ENCODE results near the gene ANO4. TPM values are rescaled to one million over a fixed set of nuclear protein-coding genes. Genes with fewer than 3 reads are reported as not detected.
"Not testable (repeated sequence)": the region's sequence is repeated elsewhere in the genome, so short reads cannot be mapped to it uniquely, and the experiment has no call there.

The ANO4 gene
- total and polyA plus RNA-seq, 4 experiments from 2014 or later: not detected

DNA sequence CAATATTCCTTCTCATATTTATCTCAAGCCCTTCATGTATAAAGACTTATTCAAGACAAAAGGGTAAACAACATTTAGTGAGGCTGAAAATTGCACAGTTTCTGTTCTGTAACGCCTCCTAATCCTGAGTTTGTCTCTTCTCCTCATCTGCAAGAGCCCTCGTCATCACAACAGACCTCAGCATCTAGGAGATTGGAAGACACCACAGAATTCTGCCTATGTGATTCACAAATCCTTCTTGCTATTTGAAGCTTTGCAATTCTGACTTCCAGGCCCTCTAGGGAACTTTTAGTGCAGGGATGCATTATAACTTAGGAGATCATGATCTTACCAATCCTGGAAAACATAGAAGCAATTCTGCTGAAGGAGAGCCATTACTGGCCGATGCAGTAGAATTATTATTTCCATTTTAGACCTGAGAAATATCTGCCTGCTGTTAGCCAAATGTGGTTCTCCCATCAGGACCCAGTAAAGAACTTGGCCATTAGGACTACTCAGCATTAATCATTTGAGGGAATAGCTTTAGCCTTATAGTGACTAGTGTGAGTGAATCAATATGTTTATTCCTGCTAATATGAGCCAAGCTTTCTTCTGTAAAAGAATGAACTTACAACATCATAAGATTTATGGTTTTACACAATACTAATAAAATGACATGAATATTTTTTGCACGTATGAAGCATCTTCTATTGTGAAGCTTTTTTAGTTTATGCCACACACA, 119.5 kb downstream of the ANO4 start:
- no peak for DNase-seq
- H3K36me3 ChIP-seq (ENCODE audit: insufficient read depth, low read length): no peaks in the 10 kb centered on the region
- H3K4me3 ChIP-seq (ENCODE audit: low read length in 2 of 2): no peak overlapping the region
- H3K4me3 Mint-ChIP-seq: no peak overlapping the region
- H3K27me3 Mint-ChIP-seq: peaks cover 0 to 3% of the 10 kb centered on the region in 2 donors
- H3K4me1 Mint-ChIP-seq: no peaks in the 10 kb centered on the region
- H3K27ac ChIP-seq (ENCODE audit: low read depth, low read length): no peak overlapping the region
- no peaks in the 10 kb centered on the region for H3K27me3 ChIP-seq (ENCODE audit: insufficient read depth, low read length)
- H3K9me3 Mint-ChIP-seq: peaks cover 0 to 5% (median 0%) of the 10 kb centered on the region in 8 donors
- intact Hi-C loops (cut with micrococcal nuclease): no loop called here
- H3K4me1 ChIP-seq (ENCODE audit: insufficient read depth, low read length): no peaks in the 10 kb centered on the region
- H3K9me3 ChIP-seq (ENCODE audit: control insufficient read depth in 1 of 2, low read length in 2 of 2): no peaks in the 10 kb centered on the region
- H3K27ac Mint-ChIP-seq: no peak overlapping the region
- POLR2A ChIA-PET (ENCODE audit: partially characterized antibody): no interaction called here
- CTCF ChIA-PET (ENCODE audit: partially characterized antibody): no interaction called here
- H3K36me3 Mint-ChIP-seq: no peaks in the 10 kb centered on the region

DNA sequence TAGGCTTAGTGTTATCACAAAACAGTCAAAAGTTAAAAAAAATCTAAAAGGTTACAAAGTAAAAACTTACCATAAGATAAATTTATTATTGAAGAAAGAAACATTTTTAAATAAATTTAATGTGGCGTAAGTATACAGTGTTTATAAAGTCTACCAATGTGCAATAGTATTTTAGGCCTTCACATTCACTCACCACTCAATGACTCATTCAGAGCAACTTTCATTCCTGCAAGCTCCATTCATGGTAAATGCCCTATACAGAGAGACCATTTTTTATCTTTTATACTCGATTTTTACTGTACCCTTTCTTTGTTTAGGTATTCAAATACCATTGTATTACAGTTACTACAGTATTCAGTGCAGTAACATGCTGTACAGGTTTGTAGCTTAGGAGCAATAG, 124.5 kb downstream of the ANO4 start:
- intact Hi-C loops (cut with micrococcal nuclease): no loop called here
- no peaks in the 10 kb centered on the region for H3K27me3 Mint-ChIP-seq
- POLR2A ChIA-PET (ENCODE audit: partially characterized antibody): no interaction called here
- no peaks in the 10 kb centered on the region for H3K9me3 ChIP-seq (ENCODE audit: control insufficient read depth in 1 of 2, low read length in 2 of 2)
- no peaks in the 10 kb centered on the region for H3K4me1 Mint-ChIP-seq
- no peaks in the 10 kb centered on the region for H3K36me3 ChIP-seq (ENCODE audit: insufficient read depth, low read length)
- no peak for DNase-seq
- H3K27me3 ChIP-seq (ENCODE audit: insufficient read depth, low read length): no peaks in the 10 kb centered on the region
- H3K27ac Mint-ChIP-seq: no peak overlapping the region
- no peak overlapping the region for H3K4me3 Mint-ChIP-seq
- H3K36me3 Mint-ChIP-seq: no peaks in the 10 kb centered on the region
- H3K4me1 ChIP-seq (ENCODE audit: insufficient read depth, low read length): no peaks in the 10 kb centered on the region
- no peak overlapping the region for H3K4me3 ChIP-seq (ENCODE audit: low read length in 2 of 2)
- CTCF ChIA-PET (ENCODE audit: partially characterized antibody): no interaction called here
- no peak overlapping the region for H3K27ac ChIP-seq (ENCODE audit: low read depth, low read length)
- H3K9me3 Mint-ChIP-seq: peaks cover 0 to 5% (median 0%) of the 10 kb centered on the region in 8 donors

- H3K27me3 ChIP-seq (ENCODE audit: insufficient read depth, low read length): no peaks in the 10 kb centered on the region
- no peak for DNase-seq
- H3K27ac ChIP-seq (ENCODE audit: low read depth, low read length): no peak overlapping the region
- H3K9me3 ChIP-seq (ENCODE audit: control insufficient read depth in 1 of 2, low read length in 2 of 2): no peaks in the 10 kb centered on the region
- H3K36me3 Mint-ChIP-seq: no peaks in the 10 kb centered on the region
- H3K4me1 ChIP-seq (ENCODE audit: insufficient read depth, low read length): no peaks in the 10 kb centered on the region
- no peaks in the 10 kb centered on the region for H3K36me3 ChIP-seq (ENCODE audit: insufficient read depth, low read length)
- no peaks in the 10 kb centered on the region for H3K27me3 Mint-ChIP-seq
- H3K27ac Mint-ChIP-seq: no peak overlapping the region
- ChIA-PET POLR2A (ENCODE audit: partially characterized antibody) (no interaction called here), CTCF (ENCODE audit: partially characterized antibody) (no interaction called here)
- no peak overlapping the region for H3K4me3 ChIP-seq (ENCODE audit: low read length in 2 of 2)
- intact Hi-C loops (cut with micrococcal nuclease): no loop called here
- peaks cover 0 to 5% (median 0%) of the 10 kb centered on the region in 8 donors for H3K9me3 Mint-ChIP-seq
- H3K4me3 Mint-ChIP-seq: no peak overlapping the region
- no peaks in the 10 kb centered on the region for H3K4me1 Mint-ChIP-seq
Observed at GRCh38 chr12:100920493-100920892, 125.9 kb downstream of the ANO4 start.

DNA sequence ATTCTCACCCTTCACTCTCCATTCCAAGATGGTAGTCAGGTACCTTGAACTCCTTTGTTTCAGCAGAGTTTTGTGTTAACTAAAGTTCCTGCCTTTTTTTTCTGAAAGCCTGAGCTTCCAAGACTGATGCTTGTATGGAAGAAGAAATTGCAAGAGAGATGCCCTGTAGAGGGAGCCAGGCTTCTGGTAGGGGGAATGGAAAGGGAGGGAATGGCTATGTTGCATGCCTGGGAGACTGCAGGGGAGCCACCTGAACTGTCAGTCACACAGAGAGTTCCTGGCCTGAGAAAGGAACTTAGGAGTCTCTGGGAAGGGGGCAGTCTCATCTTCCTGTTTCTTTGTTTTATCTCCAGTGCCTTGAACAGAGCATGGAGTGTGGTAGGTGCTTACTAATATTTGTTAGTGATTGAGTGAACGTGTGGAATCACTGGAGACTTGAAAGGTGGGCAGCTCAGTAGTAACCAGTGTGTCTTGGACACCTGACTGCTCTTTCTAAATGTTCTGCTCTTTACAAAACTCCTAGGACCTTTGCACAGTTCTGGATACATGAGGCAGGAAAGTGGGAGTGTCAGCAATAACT, 132.2 kb downstream of the ANO4 start:
- H3K4me3 ChIP-seq (ENCODE audit: low read length in 2 of 2): no peak overlapping the region
- H3K9me3 Mint-ChIP-seq: peaks cover 0 to 5% (median 0%) of the 10 kb centered on the region in 8 donors
- POLR2A ChIA-PET (ENCODE audit: partially characterized antibody): no interaction called here
- no peaks in the 10 kb centered on the region for H3K36me3 Mint-ChIP-seq
- H3K9me3 ChIP-seq (ENCODE audit: control insufficient read depth in 1 of 2, low read length in 2 of 2): no peaks in the 10 kb centered on the region
- no peaks in the 10 kb centered on the region for H3K4me1 ChIP-seq (ENCODE audit: insufficient read depth, low read length)
- H3K27ac ChIP-seq (ENCODE audit: low read depth, low read length): no peak overlapping the region
- intact Hi-C loops (cut with micrococcal nuclease): no loop called here
- H3K4me3 Mint-ChIP-seq: no peak overlapping the region
- no peaks in the 10 kb centered on the region for H3K27me3 ChIP-seq (ENCODE audit: insufficient read depth, low read length)
- CTCF ChIA-PET (ENCODE audit: partially characterized antibody): no interaction called here
- no peak overlapping the region for H3K27ac Mint-ChIP-seq
- DNase-seq: no peak
- no peaks in the 10 kb centered on the region for H3K4me1 Mint-ChIP-seq
- no peaks in the 10 kb centered on the region for H3K36me3 ChIP-seq (ENCODE audit: insufficient read depth, low read length)
- H3K27me3 Mint-ChIP-seq: no peaks in the 10 kb centered on the region

GRCh38 chr12:100927826-100928225, 133.2 kb downstream of the ANO4 start:
- Histone ChIP-seq H3K9me3 (ENCODE audit: control insufficient read depth in 1 of 2, low read length in 2 of 2) (no peaks in the 10 kb centered on the region), H3K27ac (ENCODE audit: low read depth, low read length) (no peak overlapping the region), H3K4me3 (ENCODE audit: low read length in 2 of 2) (no peak overlapping the region), H3K36me3 (ENCODE audit: insufficient read depth, low read length) (no peaks in the 10 kb centered on the region), H3K27me3 (ENCODE audit: insufficient read depth, low read length) (no peaks in the 10 kb centered on the region), H3K4me1 (ENCODE audit: insufficient read depth, low read length) (no peaks in the 10 kb centered on the region)
- ChIA-PET CTCF (ENCODE audit: partially characterized antibody) (no interaction called here), POLR2A (ENCODE audit: partially characterized antibody) (no interaction called here)
- no peak overlapping the region for H3K27ac Mint-ChIP-seq
- no peak overlapping the region for H3K4me3 Mint-ChIP-seq
- H3K36me3 Mint-ChIP-seq: no peaks in the 10 kb centered on the region
- H3K4me1 Mint-ChIP-seq: no peaks in the 10 kb centered on the region
- peaks cover 0 to 5% (median 0%) of the 10 kb centered on the region in 8 donors for H3K9me3 Mint-ChIP-seq
- DNase-seq: no peak
- intact Hi-C loops (cut with micrococcal nuclease): no loop called here
- H3K27me3 Mint-ChIP-seq: no peaks in the 10 kb centered on the region

DNA sequence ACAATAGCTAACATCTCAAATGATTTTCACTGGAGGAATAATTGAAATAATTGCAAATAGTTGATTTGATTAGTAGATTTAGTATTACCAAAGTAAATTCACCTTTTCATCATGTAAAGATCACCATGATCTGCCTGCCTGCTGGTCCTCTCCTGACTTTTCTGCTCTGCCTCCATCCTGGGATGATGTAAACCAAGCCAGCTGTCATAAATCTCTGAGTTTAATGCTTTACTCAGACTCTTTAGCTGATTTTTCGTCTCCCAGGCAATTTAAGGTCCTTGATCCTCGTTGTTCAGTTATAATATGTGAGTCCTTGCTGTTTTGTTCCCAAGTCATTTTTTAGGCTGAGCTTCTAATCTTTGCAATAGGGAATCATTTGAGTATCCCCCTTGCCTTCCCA, 138.0 kb downstream of the ANO4 start:
- H3K27ac ChIP-seq (ENCODE audit: low read depth, low read length): no peak overlapping the region
- no peaks in the 10 kb centered on the region for H3K4me1 Mint-ChIP-seq
- no peaks in the 10 kb centered on the region for H3K27me3 Mint-ChIP-seq
- no peaks in the 10 kb centered on the region for H3K9me3 ChIP-seq (ENCODE audit: control insufficient read depth in 1 of 2, low read length in 2 of 2)
- ChIA-PET POLR2A (ENCODE audit: partially characterized antibody) (no interaction called here), CTCF (ENCODE audit: partially characterized antibody) (no interaction called here)
- no peak overlapping the region for H3K4me3 Mint-ChIP-seq
- no peaks in the 10 kb centered on the region for H3K36me3 ChIP-seq (ENCODE audit: insufficient read depth, low read length)
- no peak overlapping the region for H3K4me3 ChIP-seq (ENCODE audit: low read length in 2 of 2)
- H3K36me3 Mint-ChIP-seq: no peaks in the 10 kb centered on the region
- intact Hi-C loops (cut with micrococcal nuclease): no loop called here
- no peak for DNase-seq
- no peak overlapping the region for H3K27ac Mint-ChIP-seq
- H3K27me3 ChIP-seq (ENCODE audit: insufficient read depth, low read length): no peaks in the 10 kb centered on the region
- no peaks in the 10 kb centered on the region for H3K4me1 ChIP-seq (ENCODE audit: insufficient read depth, low read length)
- peaks cover 0 to 6% (median 0%) of the 10 kb centered on the region in 8 donors for H3K9me3 Mint-ChIP-seq

DNA sequence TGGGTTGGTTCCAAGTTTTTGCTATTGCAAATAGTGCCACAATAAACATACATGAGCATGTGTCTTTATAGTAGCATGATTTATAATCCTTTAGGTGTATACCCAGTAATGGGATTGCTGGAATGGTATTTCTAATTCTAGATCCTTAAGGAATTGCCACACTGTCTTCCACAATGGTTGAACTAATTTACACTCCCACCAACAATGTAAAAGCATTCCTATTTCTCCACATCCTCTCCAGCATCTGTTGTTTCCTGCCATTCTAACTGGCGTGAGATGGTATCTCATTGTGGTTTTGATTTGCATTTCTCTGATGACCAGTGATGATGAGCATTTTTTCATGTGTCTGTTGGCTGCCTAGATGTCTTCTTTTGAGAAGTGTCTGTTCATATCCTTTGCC, 139.0 kb downstream of the ANO4 start:
- H3K36me3 ChIP-seq (ENCODE audit: insufficient read depth, low read length); H3K27me3 ChIP-seq (ENCODE audit: insufficient read depth, low read length); H3K27me3 Mint-ChIP-seq; H3K27ac Mint-ChIP-seq; H3K36me3 Mint-ChIP-seq; POLR2A ChIA-PET (ENCODE audit: partially characterized antibody); DNase-seq; H3K4me3 Mint-ChIP-seq; H3K4me1 Mint-ChIP-seq; H3K27ac ChIP-seq (ENCODE audit: low read depth, low read length); intact Hi-C loops (cut with micrococcal nuclease); H3K4me3 ChIP-seq (ENCODE audit: low read length in 2 of 2); H3K4me1 ChIP-seq (ENCODE audit: insufficient read depth, low read length); CTCF ChIA-PET (ENCODE audit: partially characterized antibody); H3K9me3 ChIP-seq (ENCODE audit: control insufficient read depth in 1 of 2, low read length in 2 of 2); H3K9me3 Mint-ChIP-seq: not testable (repeated sequence)

Measured in CD4-positive, alpha-beta memory T cell (primary cell).